Smooth muscle cell (in vitro differentiated cells): ENCODE results near the gene SORCS3. TPM values are rescaled to one million over a fixed set of nuclear protein-coding genes. Genes with fewer than 3 reads are reported as not detected.
"Not testable (repeated sequence)": the region's sequence is repeated elsewhere in the genome, so short reads cannot be mapped to it uniquely, and the experiment has no call there.

ENCODE experiments used
- DNase-seq: peaks from one replicate; lab custom pipeline; 2025; ENCODE audit not compliant: unreplicated experiment; lab: John Stamatoyannopoulos, UW
- H2AFZ ChIP-seq: fragments of 200-600 bp; sonication (generic); 2 replicates; pipeline ENCODE4 v1.6.0; 2016; ENCODE audit warnings: antibody characterized with exemption, low read depth, mild to moderate bottlenecking
- H3F3A ChIP-seq: fragments of 200-600 bp; sonication (generic); 2 replicates; pipeline ENCODE4 v1.6.0; 2017; ENCODE audit warnings: antibody characterized with exemption, low read depth
- H3K27ac ChIP-seq: fragments of 200-600 bp; sonication (generic); 2 replicates; pipeline ENCODE4 v1.5.1; 2016; ENCODE audit warnings: low read depth, mild to moderate bottlenecking
- H3K27me3 ChIP-seq: fragments of 200-600 bp; sonication (generic); 2 replicates; pipeline ENCODE4 v1.6.1; 2016; ENCODE audit warnings: low read depth, mild to moderate bottlenecking
- H3K36me3 ChIP-seq: fragments of 200-600 bp; sonication (generic); 2 replicates; pipeline ENCODE4 v1.5.1; 2016; ENCODE audit warnings: low read depth
- H3K4me1 ChIP-seq: fragments of 200-600 bp; sonication (generic); 2 replicates; pipeline ENCODE4 v1.5.1; 2016; ENCODE audit warnings: low read depth
- H3K4me2 ChIP-seq: fragments of 200-600 bp; sonication (generic); 2 replicates; pipeline ENCODE4 v1.6.0; 2016; ENCODE audit warnings: mild to moderate bottlenecking
- H3K4me3 ChIP-seq: fragments of 200-600 bp; sonication (generic); 2 replicates; pipeline ENCODE4 v1.5.1; 2016; ENCODE audit warnings: mild to moderate bottlenecking
- H3K79me2 ChIP-seq: fragments of 200-600 bp; sonication (generic); 2 replicates; pipeline ENCODE4 v1.6.0; 2016; ENCODE audit warnings: low read depth, mild to moderate bottlenecking
- H3K9ac ChIP-seq: fragments of 200-600 bp; sonication (generic); 2 replicates; pipeline ENCODE4 v1.6.0; 2016; ENCODE audit warnings: low read depth
- H3K9me3 ChIP-seq: fragments of 200-600 bp; sonication (generic); replicated peaks from 2 replicates; pipeline ENCODE4 v1.5.1; 2016; ENCODE audit warnings: low read depth
- H4K20me1 ChIP-seq: fragments of 200-600 bp; sonication (generic); 2 replicates; pipeline ENCODE4 v1.6.0; 2016; ENCODE audit warnings: low read depth
- WGBS: methylation state at CpG from one replicate; pipeline ENCODE4 v1.1.7; 2016; ENCODE audit warnings: low lambda C conversion rate; 5-methylcytosine and 5-hydroxymethylcytosine counted together
- polyA plus RNA-seq: library from polyadenylated mRNA; unstranded; fragments of >200 nt; fragmentation: Nextera tagmentation; extraction: Ambion mirVana; gene quantifications from 2 replicates; pipeline ENCODE4 v1.2.1, GENCODE V29; 2016
- total RNA-seq: library from RNA; depleted of rRNA; stranded (reverse); fragments of >200 nt; gene quantifications from 2 replicates; pipeline ENCODE4 v1.2.3, GENCODE V29; 2014
- TF ChIP-seq, protein P1 (sequence below): fragments of 200-600 bp; sonication (generic); IDR thresholded peaks from 2 replicates; pipeline ENCODE4 v1.5.1; 2017; ENCODE audit warnings: borderline replicate concordance, mild to moderate bottlenecking, antibody characterized with exemption; ENCODE audit not compliant: insufficient read depth, poor library complexity, severe bottlenecking

Gene SORCS3
- total and polyA plus RNA-seq, 2 experiments from 2014 or later, result not detected

DNA sequence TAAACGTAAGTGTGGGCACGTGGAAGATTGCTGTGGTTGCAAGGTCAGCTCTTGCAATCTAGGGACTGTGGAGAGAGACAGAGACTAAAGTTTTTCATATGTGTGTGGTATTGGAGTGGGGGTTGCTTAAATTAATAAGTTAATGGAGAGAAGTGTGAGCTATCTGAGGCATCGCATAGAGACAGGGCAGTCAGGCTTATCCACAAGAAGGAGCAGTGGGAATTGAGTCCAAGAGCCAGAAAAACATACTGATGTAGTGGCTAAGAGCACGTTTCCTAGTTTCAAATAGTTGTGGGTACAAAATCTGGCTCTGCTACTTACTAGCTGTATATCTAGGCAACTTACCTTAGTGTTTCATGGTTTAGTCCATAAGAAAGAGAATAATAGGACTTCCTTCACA is 65.8 kb downstream of the SORCS3 start:
- H3K4me3 ChIP-seq, result no peak overlapping the region
- TF ChIP-seq, protein P1, sequence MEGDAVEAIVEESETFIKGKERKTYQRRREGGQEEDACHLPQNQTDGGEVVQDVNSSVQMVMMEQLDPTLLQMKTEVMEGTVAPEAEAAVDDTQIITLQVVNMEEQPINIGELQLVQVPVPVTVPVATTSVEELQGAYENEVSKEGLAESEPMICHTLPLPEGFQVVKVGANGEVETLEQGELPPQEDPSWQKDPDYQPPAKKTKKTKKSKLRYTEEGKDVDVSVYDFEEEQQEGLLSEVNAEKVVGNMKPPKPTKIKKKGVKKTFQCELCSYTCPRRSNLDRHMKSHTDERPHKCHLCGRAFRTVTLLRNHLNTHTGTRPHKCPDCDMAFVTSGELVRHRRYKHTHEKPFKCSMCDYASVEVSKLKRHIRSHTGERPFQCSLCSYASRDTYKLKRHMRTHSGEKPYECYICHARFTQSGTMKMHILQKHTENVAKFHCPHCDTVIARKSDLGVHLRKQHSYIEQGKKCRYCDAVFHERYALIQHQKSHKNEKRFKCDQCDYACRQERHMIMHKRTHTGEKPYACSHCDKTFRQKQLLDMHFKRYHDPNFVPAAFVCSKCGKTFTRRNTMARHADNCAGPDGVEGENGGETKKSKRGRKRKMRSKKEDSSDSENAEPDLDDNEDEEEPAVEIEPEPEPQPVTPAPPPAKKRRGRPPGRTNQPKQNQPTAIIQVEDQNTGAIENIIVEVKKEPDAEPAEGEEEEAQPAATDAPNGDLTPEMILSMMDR, result no peak
- peaks cover 80% of the 10 kb centered on the region for H3K27me3 ChIP-seq
- H3F3A ChIP-seq, result no peaks in the 10 kb centered on the region
- H4K20me1 ChIP-seq, result no peaks in the 10 kb centered on the region
- no peaks in the 10 kb centered on the region for H3K79me2 ChIP-seq
- H3K27ac ChIP-seq, result no peak overlapping the region
- H3K36me3 ChIP-seq, result no peaks in the 10 kb centered on the region
- 80% methylated on average over 4 of the region's 4 CpGs for WGBS
- H3K4me2 ChIP-seq, result no peak overlapping the region
- no peaks in the 10 kb centered on the region for H3K9me3 ChIP-seq
- H2AFZ ChIP-seq, result no peak overlapping the region
- no peak for DNase-seq
- H3K9ac ChIP-seq, result no peak overlapping the region
- H3K4me1 ChIP-seq, result no peaks in the 10 kb centered on the region

DNA sequence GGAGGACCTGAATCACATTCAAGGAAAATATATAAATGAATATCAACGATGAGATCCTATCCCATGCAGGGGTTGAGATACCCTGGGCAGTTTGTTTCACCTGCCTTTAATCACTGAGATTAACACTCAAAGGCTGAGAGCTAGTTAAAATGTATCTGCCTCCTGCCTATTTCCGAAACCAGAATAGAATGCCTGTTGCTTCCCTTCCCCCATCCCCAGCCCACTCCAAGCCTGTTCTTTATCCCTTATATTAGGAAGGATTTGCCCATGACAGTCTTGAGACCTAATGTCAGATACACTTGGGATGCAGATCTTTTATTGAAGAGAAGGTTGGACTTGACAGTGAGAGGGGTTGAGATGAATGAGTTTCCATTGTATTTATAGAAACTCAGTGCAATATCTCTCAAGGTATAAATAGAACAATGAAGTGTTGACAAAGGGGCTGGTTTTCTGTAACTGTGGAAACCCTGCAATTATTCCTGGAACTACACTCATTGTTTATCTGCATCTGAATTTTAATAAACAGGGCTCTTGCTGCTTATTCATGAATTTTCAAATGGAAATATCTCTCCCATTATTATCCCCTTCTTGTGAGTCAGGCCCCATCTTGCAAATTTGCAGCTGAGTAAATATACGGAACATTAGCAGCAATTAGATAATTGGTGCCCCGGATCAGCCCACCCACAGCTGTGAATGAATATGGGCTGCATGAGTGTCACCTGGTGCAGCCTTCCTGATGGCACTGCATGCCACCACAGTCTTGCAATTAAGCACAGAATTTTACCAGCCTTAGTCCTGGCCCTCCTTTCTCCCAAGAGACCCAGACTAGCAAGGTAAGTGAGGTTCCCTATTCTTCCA is 66.7 kb downstream of the SORCS3 start:
- Histone ChIP-seq H3K36me3 (no peaks in the 10 kb centered on the region), H3K4me1 (no peaks in the 10 kb centered on the region), H3K27ac (no peak overlapping the region), H3K9me3 (no peaks in the 10 kb centered on the region), H3F3A (no peaks in the 10 kb centered on the region), H4K20me1 (no peaks in the 10 kb centered on the region), H3K4me2 (no peak overlapping the region), H3K79me2 (no peaks in the 10 kb centered on the region), H3K27me3 (peaks cover 84% of the 10 kb centered on the region), H2AFZ (no peak overlapping the region), H3K9ac (no peak overlapping the region), H3K4me3 (no peak overlapping the region)
- 64% methylated on average over 4 of the region's 4 CpGs for WGBS
- no peak for DNase-seq
- TF ChIP-seq, protein P1, result no peak

DNA sequence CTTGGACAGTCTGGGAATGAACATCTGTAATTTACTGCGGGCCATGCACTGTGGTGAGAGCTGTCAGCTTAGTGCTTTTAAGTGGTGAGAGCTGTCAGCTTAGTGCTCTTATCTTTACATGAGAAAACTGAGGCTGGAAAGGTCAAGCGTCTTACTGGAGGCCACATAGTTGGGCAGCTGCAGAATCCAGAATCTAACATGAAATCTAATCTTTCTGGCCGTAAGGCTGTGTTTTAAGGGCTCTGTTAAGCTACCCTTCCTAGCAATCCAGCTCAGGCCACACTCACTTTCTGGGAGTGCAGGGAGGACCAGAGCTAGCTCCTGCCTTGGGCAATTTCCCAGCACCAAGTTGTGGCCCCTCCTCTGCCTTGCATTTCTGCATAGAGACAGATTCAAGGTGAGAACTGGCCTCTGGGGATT is 70.2 kb downstream of the SORCS3 start:
- H2AFZ ChIP-seq, result no peak overlapping the region
- no peak overlapping the region for H3K27ac ChIP-seq
- TF ChIP-seq, protein P1, result no peak
- no peaks in the 10 kb centered on the region for H3K9me3 ChIP-seq
- no peaks in the 10 kb centered on the region for H4K20me1 ChIP-seq
- 1% methylated on average over 3 of the region's 3 CpGs for WGBS
- H3K4me2 ChIP-seq, result no peak overlapping the region
- H3F3A ChIP-seq, result no peaks in the 10 kb centered on the region
- no peak overlapping the region for H3K9ac ChIP-seq
- peaks cover 90% of the 10 kb centered on the region for H3K27me3 ChIP-seq
- H3K4me1 ChIP-seq, result no peaks in the 10 kb centered on the region
- no peaks in the 10 kb centered on the region for H3K36me3 ChIP-seq
- no peaks in the 10 kb centered on the region for H3K79me2 ChIP-seq
- H3K4me3 ChIP-seq, result no peak overlapping the region
- DNase-seq, result no peak

DNA sequence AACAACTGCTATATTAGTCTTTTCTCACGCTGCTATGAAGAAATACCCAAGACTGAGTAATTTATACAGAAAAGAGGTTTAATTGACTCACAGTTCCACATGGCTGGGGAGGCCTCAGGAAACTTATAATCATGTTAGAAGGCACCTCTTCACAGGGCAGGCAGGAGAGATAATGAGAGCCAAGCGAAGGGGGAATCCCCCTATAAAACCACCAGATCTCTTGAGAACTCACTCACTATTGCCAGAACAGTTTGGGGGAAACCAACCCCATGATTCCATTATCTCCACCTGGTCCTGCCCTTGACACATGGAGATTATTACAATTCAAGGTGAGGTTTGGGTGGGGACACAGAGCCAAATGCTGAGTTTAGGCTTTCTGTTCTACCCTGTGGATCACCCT is 89.5 kb downstream of the SORCS3 start:
- H4K20me1 ChIP-seq, H3K9me3 ChIP-seq, H2AFZ ChIP-seq, DNase-seq, H3K4me2 ChIP-seq, H3K36me3 ChIP-seq, H3K9ac ChIP-seq, H3K4me3 ChIP-seq, H3K79me2 ChIP-seq, H3F3A ChIP-seq, H3K27ac ChIP-seq: not testable (repeated sequence)
- Histone ChIP-seq H3K27me3 (peaks cover 75% of the 10 kb centered on the region), H3K4me1 (peaks cover 12% of the 10 kb centered on the region)
- WGBS, result 81% methylated on average over 2 of the region's 2 CpGs
